ENCODE results near the gene ENPP6.
A peak's percentile ranks its signal among the peaks of the same experiment; 100 is the strongest.

ENPP6 gene

DNA sequence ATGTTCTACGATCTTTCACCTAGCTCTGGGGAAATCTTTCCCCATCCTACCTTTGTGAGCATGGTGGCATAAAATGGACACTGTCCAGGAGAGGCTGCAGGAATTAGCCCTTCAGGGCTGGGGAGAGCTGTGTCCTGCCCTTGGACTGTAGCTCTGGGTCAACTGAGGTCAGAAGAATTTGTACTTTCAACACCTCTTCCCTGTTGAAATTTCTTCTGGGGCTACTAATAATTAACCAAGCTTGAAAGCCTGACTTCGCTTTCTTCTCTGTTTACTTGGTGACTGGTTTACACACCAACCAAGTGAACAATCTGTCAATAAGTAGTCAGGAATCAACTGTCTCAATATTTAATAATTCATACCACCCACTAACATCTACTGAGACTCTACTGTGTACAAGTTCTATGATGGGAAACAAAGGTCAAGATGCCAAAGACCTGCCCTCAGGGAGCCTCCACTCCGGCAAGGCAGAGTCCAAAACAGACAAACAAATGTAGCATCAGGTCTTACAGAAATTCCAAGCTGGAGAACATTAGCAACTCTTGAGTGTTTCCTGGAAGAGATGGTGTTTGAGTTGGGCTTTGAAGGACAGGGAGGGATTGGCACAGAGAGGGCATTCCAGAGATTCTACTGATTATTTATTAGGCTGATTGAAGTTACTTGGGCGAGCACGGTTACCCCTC lies 113.1 kb downstream of the ENPP6 start:
- no peak for DNase-seq (ENCODE audit: low read depth)

DNA sequence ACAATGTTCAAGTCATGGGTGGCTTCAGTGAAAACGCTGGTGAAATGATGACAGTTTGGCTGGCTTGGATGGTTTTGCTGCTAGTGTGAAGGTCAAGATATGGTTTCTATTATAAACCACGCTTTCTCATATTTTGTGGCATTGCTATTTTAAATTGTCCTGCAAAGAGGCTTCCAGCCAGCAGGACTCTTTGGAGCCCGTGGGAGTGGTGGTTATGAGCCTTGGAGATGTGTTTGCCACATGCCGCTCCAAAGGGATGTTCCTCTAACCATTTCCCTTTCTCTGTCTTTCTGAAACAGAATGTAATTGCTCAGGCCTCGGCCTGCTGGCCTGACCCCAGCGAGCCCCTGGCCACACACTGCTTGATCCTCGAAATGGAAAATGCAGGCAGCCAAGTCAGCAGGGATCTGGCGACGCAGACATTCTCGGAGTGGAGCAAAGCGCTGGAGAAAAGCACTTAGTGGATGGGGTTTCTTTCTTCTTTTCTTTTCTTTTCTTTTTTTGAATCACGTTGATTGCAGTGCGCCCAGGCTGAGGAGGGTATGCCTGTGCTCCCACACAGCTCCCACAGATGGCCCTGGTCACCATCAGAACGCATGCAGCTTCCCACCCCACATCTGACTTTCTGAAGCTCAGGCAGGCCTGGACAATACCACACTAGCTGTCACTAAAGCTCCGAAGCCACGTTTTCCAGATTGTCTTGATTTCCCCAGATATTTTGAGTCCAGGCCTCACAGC lies 114.0 kb downstream of the ENPP6 start:
- no peak for DNase-seq (ENCODE audit: low read depth)

DNA sequence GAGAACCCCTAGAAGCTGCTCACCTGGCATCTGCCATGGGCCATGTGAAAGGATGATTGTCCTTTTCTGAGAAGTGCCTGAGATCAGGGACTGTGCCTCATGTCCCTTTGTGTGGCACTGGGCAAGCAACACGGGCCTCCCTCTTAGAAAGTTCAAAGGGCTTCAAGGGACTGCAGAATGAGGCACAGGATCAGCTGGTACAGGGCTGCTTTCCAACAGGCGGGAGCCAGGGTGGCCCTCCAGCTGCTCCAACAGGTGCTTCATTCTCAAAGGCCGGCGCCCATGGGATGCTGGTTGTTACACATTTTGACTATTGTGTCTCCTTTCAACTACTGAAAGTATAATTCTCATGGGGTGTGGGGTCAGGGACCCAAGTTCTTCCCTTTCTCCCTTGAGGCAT lies 114.7 kb downstream of the ENPP6 start:
- no peak for DNase-seq (ENCODE audit: low read depth)

GRCh38 chr4:184102488-184102887 lies 115.2 kb downstream of the ENPP6 start:
- no peak for DNase-seq (ENCODE audit: low read depth)

GRCh38 chr4:184101711-184102110 lies 116.0 kb downstream of the ENPP6 start:
- DNase-seq (ENCODE audit: low read depth), result no peak

- peak; percentile 19 for DNase-seq (ENCODE audit: low read depth)
Observed at GRCh38 chr4:184100297-184100885, 117.3 kb downstream of the ENPP6 start.

- DNase-seq (ENCODE audit: low read depth), result no peak
Observed at GRCh38 chr4:184099535-184099966, 118.1 kb downstream of the ENPP6 start.

- DNase-seq (ENCODE audit: low read depth), result no peak
Observed at GRCh38 chr4:184099000-184099399, 118.7 kb downstream of the ENPP6 start.

GRCh38 chr4:184097815-184098214 lies 119.9 kb downstream of the ENPP6 start:
- DNase-seq (ENCODE audit: low read depth), result no peak

DNA sequence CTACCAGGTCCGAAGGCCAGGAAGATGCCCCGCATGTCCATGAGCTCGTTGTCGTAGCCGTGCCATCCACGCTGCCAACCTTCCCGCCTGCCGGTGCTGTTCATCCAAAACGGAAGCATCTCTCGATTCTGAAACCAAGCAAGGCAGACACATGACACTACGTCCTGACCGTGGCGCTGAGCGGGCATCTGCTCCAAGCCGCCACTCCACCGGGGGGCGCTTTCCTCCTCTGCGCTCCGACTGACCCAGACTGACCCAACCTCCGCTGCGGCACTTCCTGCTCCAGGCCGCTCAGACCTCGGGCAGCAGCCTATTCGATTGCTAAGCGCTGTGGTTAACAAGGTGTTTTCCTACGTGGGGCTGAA lies 120.5 kb downstream of the ENPP6 start:
- no peak for DNase-seq (ENCODE audit: low read depth)

DNA sequence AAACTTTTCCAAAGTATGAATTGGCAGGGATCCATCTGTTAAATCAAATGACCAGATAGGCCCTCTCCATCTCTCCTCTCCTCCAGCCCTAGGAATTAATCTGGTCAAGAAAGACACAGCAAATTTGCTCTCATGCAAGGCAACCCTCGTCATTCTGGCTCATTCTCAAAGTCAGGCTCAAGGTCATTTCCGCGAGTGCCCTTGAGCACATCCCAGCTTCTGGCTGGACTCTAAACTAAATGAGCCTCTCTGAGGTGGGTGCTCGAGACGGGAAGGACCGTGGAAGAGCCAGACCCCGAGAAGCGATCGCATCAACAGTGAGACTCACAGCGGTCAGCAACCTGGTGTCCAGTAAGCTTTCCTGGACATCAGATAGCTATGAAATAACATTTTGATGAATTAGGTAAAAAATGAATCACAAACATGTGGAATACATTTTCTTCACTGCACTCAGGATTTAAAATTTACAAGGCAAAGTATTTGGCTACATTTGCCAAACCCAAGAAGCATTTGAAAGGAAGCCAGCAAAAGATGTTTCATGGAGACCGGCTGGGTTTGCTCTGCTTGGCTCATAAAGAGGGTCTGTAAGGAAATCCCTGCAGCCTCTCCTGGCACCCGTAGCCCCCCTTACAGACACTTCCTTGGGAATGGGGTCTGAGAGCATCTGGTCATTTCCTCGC lies 121.0 kb downstream of the ENPP6 start:
- no peak for DNase-seq (ENCODE audit: low read depth)

DNA sequence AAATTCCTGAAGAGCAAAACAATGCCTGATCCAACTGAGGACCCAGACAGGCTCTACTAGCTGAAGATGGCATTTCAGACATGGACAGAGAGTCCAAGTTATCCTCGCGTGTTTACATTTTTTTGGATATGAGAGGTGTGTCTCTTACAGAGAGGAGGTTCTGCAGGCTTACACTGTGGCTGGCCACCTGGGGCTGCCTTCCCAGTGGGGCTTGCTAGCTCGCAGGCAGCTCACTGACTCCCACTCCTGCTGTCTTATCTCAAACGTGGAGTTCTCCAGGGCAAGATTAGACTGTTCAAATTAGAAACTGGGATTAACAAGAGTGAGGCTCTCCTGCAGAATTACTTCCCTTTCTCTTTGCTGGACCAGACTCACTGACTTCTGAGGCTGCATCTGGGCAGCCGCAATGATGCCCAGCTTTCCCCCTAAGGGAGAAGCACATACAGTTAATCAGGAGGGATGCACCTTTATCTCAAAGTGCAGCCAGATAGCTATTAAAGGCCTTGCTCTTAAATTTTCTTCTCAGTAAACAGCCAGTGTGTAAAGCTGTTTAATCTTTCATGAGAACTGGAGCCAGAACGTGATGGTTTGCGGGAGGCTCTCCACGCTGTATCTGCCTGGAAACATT lies 123.0 kb downstream of the ENPP6 start:
- no peak for DNase-seq (ENCODE audit: low read depth)

- DNase-seq (ENCODE audit: low read depth), result no peak
Observed at GRCh38 chr4:184091986-184092385, 125.7 kb downstream of the ENPP6 start.

GRCh38 chr4:184090571-184090970 lies 127.1 kb downstream of the ENPP6 start:
- DNase-seq (ENCODE audit: low read depth), result no peak

GRCh38 chr4:184080674-184081073 lies 137.0 kb downstream of the ENPP6 start:
- no peak for DNase-seq (ENCODE audit: low read depth)

- DNase-seq (ENCODE audit: low read depth), result no peak
Observed at GRCh38 chr4:184074677-184075388, 142.8 kb downstream of the ENPP6 start.

DNA sequence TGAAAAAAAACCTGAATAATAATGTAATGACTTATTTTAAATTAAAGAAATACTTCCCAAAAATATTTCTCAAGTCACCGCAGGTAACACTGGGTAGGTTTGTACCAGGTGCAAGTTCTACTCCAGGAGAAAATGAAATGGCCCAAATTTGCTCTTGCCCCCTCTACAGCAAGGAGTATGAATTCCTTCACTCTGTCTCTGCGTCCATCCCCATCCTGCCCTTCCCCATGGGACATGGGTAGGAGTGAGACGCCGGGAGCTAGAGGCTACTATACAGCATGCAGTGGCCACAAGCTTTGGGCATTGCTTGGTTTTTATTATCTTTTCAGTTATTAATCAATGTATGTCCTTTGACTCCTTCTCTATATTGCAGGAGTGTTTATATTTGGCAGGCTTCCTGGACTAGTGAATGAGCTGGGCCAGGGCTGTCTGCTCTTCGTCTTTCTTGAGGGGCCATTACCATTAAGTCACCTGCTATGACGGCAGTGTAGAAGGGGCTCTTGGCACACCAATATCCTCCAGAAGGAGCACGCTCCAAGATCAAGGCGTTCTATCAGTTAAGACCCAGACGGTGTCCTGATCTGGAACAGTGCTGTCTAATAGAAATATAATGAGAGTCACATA lies 149.6 kb downstream of the ENPP6 start:
- no peak for DNase-seq (ENCODE audit: low read depth)

- DNase-seq (ENCODE audit: low read depth), result no peak
Observed at GRCh38 chr4:184066584-184067300, 150.9 kb downstream of the ENPP6 start.

- no peak for DNase-seq (ENCODE audit: low read depth)
Observed at GRCh38 chr4:184064877-184065276, 152.8 kb downstream of the ENPP6 start.

DNA sequence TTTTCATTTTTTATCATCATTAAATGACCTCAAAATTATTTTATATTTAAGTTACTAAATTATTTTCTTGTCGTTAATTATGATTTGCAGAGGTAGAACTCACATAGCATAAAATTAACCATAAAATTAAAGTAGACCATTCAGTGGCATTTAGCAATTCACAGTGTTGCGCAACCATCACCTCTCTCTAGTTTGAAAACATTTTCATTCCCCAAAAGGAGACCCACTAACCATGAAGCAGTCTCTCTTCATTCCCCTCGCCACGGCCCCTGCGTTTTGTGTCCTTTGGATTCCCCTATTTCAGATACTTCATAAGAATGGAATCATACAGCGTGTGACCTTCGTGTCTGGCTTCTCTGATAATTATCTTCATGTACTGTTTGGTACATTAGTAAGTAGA lies 154.9 kb downstream of the ENPP6 start:
- DNase-seq (ENCODE audit: low read depth), result no peak

- no peak for DNase-seq (ENCODE audit: low read depth)
Observed at GRCh38 chr4:184061582-184061981, 156.1 kb downstream of the ENPP6 start.

Measured in stimulated activated CD8-positive, alpha-beta memory T cell treated with anti-CD3 and anti-CD28 coated beads, Interleukin-7, amount 100 ng/mL, for 24 hours (primary cell).